Islet precursor cell (in vitro differentiated cells): ENCODE data around the gene GGT5.

ENCODE experiments used
- DNase-seq: peaks from one replicate; pipeline ENCODE4 v3.0.0-alpha.2; 2018

Gene GGT5

DNA sequence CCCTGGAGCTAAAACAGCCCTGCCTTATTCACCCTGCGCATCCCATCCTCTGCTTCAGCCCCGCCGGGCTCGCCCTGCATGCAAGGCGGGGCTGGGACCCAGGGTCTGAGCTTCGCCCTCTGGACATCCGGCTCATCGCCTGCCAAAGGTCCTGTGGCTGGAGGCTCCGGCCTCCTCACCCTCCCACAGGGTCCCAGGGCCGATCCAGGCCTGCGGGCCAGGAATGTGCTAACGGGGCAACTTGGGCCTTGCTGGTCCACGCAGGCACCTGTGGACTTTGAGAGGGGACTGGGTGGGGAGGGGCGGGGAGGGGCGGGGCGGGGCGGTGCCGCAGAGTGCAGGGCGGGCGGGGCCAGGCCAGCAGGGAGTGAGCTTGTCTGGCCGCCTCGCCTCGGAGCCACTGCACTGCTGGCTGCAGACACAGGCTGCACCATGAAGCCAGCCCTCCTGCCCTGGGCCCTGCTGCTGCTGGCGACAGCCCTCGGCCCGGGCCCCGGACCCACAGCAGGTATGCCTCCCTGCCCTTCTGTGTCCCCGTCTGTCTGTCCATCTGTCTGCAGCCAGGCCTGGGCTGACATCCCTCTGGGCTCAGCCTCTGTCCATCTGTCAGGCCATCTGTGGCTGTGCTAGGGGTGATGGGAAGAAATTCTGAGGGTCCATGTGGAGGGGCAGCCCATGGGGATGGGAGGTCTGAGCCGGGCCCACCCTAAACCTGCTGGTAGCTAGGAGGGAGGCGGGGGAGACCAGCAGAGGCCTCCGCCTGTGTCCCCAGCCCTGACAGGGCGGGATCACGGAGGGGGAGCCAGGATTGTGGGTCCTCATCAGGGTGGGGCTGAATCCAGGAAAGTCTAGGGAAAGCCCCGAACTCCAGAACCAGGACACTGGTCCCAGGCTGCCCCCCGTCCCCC is 63.5 kb downstream of the GGT5 start, which contains the start of gene SUSD2:
Gene SUSD2, plus strand, starts transcription at position 400 of the 908 bp plus-strand sequence. Its CDS starts 33 bp downstream, at position 433.
- peak; percentile 83 for DNase-seq

DNA sequence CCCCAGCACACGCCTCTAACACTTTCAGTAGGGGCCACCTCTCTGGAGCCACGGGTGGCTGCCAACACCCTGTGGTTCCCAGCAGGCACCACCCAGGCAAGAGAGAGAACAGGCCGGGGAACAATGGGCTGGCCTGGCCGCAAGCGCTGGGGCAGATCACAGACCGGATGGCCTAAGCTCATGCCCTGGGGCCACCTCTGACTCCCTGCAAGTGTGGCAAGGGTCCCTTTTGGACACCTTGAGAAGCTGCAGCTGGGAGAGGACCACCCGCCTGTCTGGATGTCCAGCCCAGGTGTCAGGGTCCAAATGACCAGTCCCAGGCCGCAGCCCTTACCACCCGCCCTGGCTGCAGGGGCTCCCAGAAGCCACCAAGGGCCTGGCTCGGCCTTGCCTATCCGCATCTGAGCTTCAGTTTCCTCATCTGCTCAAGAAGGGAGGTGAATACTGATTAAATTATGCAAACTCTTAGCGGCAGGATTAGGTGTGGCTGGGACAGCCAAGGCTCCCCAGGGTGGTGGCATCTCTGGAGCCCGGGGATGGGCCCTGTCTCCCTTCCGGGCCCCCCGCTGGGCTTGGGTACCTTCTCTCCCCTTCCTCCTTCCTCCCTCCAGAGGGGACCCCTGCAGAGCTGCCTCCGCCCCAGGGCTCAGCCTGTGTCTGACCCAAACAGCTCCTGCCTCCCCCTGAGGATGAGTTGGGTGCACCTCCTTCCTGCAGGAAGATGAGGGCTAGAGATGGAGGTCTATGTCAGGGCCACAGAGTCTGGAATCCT is 64.4 kb downstream of the GGT5 start:
- no peak for DNase-seq

DNA sequence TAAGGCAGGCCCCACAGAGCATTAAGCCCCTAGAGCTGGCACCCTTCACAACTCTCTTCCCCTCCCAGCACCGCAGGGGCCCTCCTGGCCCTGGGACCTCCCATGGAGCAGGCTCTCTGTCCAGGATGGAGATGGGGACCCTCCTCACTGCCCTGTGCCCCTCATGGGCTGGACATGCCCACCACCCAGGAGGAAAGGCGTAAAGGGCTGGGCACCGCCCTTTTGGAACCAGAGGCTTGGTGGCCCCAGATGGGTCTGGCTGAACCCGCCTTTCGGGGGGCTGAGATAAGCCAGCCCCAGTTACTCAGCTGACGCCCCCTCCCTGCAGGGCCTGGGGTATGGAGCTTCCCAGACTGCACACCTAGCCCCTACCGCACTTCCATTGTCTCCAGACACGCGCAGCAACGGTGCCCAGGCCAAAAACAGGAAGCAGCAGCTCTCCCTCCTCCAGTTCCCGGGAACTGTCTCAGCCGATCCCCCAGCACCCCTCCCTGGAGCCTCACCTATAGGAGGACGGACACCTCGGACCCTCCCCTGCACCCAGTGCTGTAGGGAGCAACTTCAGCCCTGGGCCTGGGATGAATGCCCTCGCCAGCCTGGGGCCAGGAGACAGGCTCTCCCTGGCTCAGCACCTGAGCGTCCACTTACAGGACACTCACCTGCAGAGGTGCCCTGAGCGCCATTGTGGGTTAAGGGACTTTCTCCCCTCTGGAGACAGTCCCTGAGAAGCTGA is 65.2 kb downstream of the GGT5 start:
- DNase-seq, result no peak

DNA sequence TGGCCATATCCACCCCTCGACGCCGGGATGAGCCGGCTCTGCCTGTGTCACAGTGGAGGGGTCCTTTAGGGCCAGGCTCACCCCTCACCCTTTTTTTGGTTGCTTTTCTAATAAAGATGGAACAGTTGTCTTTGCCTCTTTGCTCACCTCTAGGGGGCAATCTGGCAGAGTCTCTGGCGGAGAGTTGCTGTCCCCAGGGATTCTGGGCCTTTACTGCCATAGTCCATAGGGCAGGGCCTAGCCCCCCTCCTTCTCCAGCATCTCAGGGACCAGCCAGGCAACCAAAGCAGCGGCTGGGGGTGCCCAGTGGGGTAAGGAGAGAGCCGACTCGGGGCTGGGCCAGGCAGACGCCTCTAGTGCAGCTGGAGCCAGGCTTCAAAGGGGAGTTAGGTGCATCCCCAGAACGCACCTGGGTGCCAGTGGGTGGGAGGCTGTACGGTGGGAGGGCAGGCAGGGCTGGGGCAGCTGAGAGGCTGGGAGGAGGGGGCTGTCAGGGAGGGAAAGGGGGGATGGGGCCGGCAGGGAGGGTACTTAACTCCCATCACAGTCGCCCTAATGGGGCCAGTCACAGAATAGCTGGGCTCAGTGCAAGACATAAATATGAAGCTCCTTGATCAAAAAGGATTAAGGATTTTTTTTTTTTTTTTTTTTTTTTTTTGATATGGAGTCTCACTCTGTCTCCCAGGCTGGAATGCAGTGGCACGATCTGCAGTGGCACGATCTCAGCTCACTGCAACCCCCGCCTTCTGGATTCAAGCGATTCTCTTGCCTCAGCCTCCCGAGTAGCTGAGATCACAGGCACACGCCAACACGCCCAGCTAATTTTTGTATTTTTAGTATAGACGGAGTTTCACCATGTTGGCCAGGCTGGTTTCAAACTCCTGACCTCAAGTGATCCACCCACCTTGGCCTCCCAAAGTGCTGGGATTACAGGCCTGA is 66.1 kb downstream of the GGT5 start:
- no peak for DNase-seq

DNA sequence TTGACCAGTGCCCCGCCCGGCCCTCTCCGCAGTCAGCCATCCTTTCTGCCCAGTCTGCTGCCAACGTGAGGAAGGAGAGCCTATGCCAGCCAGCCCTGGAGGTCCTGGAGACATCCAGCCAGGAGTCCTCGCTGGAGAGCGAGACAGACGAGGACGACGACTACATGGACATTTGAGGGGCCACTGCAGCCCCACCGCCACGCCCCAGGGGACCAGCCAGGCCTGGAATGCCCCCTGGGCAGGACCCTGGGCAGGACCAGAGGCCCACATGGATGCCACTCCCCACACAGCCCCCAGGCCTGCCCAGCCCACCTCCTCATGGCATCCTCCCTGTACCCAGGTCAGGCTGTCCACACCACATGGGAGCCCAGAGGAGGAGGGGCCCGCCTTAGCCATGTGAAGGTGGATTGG is 66.9 kb downstream of the GGT5 start:
- DNase-seq, result no peak

- DNase-seq, result no peak
Measured at GRCh38 chr22:24177456-24177855, 67.4 kb downstream of the GGT5 start.

DNA sequence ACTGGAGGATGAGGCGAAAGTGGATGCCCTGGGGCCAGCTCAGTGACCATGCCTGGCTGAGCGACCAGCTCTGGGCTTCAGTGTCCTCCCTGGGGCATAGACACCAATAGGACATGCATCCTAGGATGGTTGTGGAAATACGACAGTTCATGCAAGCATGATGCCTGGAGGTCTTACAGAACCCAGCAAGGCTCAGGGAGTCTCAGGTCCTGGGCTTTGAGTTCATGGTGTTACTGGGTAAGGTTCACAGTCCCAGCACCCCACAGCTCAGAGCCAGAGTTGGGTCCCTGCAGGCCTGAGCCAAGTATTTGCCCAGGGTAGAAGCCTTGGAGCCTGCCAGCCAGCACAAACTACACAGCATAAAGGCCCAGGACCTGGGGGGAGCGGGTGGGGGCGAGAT is 67.8 kb downstream of the GGT5 start:
- no peak for DNase-seq

DNA sequence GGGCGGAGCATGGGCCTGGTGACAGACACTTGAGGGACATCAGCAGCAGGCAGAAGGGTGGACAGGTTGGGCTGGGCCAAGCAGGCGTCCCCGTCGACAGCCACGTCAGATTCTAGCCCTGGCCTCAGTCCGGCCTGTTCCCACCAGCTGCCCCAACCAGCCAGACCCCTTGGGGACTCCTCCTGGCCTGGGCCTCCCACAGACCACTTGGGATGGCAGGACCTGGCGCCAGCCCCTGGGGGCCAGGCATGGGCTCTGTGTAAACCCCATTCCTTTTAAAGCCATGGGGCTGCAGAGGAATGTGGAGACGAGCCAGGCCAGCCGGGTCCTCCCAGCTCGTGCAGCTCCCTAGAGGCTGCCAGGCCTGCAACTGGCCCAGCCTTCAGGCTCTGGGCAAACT is 68.3 kb downstream of the GGT5 start:
- DNase-seq, result no peak

DNA sequence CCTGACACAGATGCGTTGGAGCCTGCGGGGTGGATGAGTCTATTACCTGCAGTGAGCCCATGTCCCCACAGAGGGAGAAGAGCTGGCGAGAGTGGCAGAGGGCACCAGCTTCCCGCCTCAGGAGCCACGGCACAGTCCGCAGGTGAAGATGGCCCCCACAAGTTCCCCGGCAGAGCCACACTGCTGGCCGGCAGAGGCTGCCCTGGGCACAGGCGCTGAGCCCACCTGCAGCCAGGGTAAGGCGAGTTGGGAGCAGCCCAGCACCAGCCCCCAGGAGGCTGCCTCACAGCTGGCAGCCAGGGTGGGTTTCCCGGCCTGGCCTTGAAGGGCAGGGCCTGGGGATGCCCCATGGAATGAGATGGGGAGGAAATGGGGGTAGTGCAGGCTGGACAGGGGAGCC is 68.8 kb downstream of the GGT5 start:
- no peak for DNase-seq

- DNase-seq, result peak; percentile 91
Measured at GRCh38 chr22:24175160-24175808, 69.6 kb downstream of the GGT5 start.

- no peak for DNase-seq
Measured at GRCh38 chr22:24171822-24172221, 73.1 kb downstream of the GGT5 start.

DNA sequence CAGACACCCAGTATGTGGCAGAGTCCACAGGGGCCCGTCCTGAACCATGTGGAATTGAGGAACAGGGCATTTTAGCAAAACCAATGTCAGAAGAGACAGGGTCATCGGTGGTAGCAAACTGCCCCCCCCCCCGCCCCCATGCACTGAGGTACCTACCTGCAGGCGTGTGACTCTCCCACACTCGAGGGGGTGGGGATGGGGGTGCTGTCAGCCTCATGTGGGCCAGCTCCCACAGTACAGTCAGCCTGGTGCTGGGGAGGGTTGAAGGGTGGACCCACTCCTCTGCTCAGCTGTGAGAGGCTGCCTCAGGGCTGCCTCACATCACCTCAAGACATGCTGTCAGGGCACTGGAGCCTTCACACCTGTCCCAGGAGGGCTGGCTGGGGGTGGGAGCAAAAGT is 74.2 kb downstream of the GGT5 start:
- DNase-seq, result no peak

GRCh38 chr22:24170188-24170587 is 74.7 kb downstream of the GGT5 start:
- no peak for DNase-seq
